ENCODE measurements around the gene ASS1. TPM values are rescaled to one million over a fixed set of nuclear protein-coding genes. Genes with fewer than 3 reads are reported as not detected.

Gene ASS1
- total RNA-seq, 1 donor from 2014 or later, result 95.3 TPM

DNA sequence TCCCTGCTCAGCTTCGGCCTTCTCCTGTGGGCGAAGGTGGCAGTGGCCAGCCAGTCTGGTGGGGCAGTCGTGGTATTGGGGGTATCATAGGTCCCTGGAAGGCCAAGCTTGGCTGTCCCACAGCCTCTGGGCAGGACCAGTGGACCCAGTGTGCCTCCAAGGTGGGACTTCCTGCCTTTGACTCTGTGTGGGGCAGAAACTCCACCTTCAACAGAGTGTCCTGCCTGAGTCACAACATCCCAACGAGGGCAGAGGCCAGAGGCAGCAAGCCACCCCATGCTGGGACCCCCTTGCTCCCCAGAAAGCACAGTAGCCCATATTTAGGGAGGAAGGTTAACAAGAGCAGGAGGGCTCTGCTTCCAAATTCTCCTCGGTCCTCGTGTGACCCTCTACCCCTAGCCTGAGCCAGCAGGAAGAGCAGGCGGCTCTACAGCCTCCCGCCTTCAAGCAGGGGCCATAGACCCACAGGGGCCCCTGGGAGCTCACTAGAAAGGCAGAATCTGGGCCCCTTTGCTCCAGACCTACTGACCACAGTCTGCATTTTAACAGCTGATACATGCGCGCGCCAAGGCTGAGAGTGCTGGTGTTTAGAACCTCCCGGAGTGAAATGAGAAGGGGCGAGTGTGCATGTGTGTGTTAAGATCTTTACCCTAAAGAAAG lies 83.0 kb downstream of the ASS1 start:
- DNase-seq (ENCODE audit: low spot score), result no peak

GRCh38 chr9:130528674-130529073 lies 83.9 kb downstream of the ASS1 start:
- no peak for DNase-seq (ENCODE audit: low spot score)

DNA sequence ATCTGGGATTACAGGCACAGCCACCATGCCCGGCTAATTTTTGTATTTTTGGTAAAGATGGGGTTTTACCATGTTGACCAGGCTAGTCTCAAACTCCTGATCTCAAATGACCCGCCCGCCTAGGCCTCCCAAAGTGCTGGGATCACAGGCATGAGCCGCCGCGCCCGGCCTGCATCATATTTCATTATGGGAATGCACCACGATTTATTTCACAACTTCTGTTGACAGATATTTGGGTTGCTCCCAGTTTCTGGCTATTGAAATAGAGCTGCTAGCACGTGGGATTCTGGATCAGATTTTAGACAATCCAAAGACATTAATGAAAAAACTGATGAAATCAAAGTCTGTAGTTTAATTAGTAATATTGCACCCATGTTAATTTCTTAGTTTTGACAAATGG lies 86.2 kb downstream of the ASS1 start:
- DNase-seq (ENCODE audit: low spot score), result peak; percentile 40

GRCh38 chr9:130531670-130532069 lies 86.9 kb downstream of the ASS1 start:
- peak; percentile 19 for DNase-seq (ENCODE audit: low spot score)

DNA sequence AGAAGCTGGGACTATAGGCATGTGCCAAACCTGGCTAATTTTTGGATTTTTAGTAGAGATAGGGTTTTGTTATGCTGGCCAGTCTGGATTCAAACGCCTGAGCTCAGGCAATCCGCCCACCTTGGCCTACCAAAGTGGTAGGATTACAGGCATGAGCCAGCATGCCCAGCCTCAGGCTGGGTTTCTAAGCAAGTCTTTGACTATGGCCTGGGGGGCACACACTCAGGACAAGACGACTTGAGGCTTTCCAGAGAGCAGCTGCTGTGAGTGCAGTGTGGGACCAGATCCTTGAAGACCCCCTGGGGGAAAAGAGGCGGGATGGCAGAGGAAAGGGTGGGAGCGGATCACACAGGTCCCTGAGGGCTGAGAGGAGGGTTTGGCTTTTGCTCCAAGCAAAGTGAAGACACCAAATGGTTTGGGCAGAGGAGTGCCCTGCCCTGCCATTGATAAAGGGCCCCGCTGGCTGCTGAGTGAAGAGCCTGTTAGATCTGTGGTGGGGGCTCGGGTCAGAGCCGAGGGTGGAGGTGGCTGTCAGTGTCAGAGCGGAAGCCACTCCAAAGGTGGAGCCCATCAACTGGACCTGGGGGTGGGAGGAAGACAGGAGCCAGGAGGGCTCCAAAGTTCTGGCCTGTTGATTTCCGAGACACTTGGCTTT lies 87.8 kb downstream of the ASS1 start:
- no peak for DNase-seq (ENCODE audit: low spot score)

- peak; percentile 76 for DNase-seq (ENCODE audit: low spot score)
These were observed 91.2 kb downstream of the ASS1 start for GRCh38 chr9:130535818-130536521.

DNA sequence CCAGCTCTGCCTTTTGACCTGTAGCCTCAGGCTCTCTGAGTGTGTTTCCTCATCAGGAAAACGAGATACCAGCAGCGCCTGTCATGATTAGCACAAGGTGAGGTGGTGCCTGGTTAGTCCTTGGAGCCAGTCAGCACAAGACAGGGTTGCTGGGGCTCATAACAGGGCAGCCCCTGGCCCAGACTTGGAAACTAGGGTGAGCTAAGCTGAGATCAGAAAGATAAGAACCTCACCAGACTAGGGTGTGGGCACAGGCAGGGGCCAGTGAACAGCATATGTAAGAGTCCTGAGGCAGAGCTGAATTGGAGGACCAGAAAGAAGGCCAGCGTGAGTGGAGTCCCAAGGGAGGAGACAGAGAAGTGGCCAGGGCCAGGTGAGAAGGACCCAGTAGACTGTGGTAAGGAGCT lies 91.9 kb downstream of the ASS1 start:
- no peak for DNase-seq (ENCODE audit: low spot score)

DNA sequence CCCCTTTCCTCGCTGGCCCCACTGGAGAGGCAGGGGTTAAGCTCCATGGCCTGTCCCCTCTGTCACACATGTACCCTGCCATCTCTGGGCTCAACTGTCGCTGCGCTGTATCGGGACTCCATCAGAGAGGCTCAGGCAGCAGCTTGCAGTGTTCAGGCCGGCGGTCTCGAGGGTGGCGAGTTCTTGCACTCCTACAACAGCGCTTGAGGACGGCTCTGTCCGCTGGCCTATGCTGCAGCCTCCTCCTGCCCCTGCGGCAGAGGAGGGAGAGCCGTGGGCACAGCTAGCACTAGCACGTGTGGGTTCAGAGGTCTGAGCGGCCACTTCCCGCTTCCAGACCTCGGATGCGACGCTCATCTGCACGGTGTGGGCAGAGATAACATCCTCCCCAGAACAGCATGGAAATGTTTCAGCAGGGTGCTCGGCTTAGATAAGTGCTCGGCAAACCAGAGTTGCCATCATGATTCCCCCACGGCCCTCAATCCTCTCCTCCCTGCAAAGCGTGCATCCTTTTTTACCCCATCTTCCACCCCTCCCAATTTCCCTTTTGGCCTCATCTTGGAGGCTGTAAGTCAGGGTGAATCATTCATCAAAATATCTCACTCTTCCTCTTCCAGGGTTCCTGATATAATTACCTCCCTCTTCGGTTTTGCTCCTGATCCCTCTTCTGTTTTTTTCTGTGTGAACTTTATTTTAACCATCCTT lies 92.7 kb downstream of the ASS1 start:
- peak; percentile 24 for DNase-seq (ENCODE audit: low spot score)

- peak; percentile 24 for DNase-seq (ENCODE audit: low spot score)
These were observed 94.9 kb downstream of the ASS1 start for GRCh38 chr9:130539420-130540223.

GRCh38 chr9:130541533-130541932 lies 96.8 kb downstream of the ASS1 start:
- no peak for DNase-seq (ENCODE audit: low spot score)

DNA sequence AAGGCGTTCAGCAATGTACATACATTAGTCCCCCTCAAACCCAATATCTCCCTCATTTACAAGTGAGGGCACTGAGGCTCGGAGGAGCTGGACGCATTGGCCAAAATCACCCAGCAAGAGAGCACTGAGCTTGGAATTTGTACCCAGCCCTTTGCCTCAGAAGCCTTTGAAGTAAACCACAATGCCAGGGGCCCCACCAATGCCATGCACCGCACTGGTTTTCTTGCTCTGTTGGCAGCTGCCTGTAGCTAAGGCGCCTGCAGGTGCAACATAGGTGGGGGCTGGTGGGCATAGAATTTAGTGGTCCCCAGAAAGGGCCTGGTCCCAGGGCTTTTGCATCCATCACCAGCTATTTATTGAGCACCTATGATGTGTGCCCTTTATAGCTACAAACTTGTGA lies 97.3 kb downstream of the ASS1 start:
- no peak for DNase-seq (ENCODE audit: low spot score)

- DNase-seq (ENCODE audit: low spot score), result no peak
These were observed 97.9 kb downstream of the ASS1 start for GRCh38 chr9:130542457-130543228.

DNA sequence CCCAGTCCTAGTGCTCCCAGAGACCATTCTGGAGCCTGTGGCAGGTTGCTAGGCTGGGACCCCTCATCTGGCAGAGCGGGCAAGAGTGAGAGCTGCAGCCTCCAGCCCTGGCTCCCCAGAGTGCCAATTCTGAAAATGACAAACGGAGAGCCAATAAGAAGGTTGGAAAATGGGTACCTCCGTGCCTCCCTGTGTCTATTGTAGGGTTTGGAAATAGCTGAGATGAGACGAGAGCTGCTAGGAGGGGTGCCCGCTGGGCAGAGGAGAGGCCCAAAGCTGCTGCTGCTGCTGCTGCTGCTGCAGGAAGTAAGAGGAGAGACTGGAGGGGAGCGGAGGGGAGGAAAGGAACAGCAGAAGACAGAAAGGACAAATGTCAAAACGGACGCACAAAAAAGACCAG lies 98.6 kb downstream of the ASS1 start:
- DNase-seq (ENCODE audit: low spot score), result no peak

- no peak for DNase-seq (ENCODE audit: low spot score)
These were observed 99.1 kb downstream of the ASS1 start for GRCh38 chr9:130543859-130544258.

DNA sequence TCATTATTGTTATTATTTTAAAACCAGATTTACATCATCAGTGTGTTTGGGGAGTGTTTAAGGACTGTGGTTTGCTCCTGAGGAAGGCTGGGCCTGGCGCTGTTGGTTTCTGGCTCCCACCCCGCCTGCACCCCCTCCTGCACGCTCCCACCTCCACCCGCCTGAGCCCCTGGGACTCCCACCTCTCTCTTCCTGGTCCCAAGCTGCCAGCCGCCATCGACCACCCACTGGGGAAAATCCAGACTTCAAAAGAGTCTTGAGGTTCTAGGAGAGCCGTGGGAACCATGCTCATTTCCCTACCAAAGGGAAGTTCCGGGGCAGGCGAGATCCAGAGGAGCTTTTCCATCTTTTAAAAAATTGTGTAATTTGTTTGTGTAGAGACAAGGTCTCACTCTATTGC lies 99.6 kb downstream of the ASS1 start:
- no peak for DNase-seq (ENCODE audit: low spot score)

DNA sequence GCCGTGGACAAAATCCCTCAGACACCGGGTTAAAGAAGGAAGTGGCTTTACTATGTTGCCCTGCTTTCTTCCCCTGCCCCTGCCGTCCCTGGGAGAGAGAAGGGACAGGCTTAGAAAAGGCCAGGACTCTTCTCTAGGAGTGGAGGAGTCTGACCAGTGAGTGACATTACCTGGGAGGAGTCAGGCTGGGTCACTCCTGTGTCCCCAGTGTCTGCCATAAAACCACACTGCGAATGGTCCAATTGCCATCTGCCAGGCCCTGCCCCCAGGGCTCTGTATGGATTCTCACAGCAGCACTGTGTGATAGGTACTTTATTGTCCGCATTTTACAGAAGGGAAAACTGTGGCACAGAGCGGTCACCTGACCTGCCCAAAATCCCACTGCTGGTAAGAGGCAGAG lies 103.3 kb downstream of the ASS1 start:
- DNase-seq (ENCODE audit: low spot score), result no peak

DNA sequence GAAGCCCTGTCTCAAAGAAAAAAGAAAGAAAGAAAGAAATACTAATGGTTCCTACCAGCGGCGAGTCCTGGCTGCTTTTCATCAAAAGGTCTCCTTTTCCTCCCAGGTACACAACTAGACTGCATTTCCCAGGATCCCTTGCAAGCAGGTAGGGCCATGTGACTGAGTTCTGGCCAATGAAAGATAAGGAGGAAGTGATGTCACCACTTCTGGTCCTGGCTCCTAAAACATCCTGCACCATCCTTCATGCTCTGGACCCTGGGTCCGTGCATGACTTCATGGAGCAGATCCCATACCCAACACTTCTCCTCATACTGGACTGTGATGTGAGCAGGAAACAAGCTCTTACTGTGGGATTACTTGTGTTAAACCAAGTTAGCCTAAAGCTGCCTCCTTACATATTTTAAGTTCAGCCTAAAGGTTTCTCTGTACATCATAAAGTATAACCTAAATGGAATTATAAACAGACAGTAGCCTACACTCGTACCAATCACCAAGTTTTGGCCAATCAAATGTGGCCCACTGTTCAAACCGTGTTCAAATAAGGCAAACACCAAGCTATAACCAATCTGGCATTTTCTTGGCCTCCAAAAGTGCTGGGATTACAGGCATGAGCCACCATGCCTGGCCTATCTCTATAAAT lies 104.5 kb downstream of the ASS1 start:
- no peak for DNase-seq (ENCODE audit: low spot score)
